Stimulated activated CD4-positive, alpha-beta T cell treated with anti-CD3 and anti-CD28 coated beads, Interleukin-2, amount 100 ng/mL, for 24 hours (primary cell): ENCODE measurements around the gene ZIM2.
A peak's percentile ranks its signal among the peaks of the same experiment; 100 is the strongest.

ENCODE experiments used
- DNase-seq, 2 donors: peaks; one replicate each; pipeline ENCODE4 v3.0.0-alpha.2; 2020

Gene ZIM2

DNA sequence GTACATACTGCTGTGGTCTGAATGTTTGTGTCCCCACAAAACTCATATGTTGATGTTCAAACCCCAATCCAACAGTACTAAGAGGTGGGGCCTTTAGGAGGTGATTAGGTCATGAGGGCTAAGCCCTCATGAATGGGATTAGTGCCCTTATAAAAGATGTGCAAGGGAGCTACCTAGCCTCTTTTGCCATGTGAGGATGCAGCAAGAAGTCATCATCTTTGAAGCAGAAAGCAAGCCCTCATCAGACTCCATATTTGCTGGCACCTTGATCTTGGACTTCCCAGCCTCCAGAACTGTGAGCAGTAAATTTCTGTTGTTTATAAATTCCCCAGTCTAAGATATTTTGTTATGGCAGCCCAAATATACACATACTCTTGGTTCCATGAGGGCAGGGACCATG is 33.9 kb downstream of the ZIM2 start:
- DNase-seq: no peak

- no peak for DNase-seq
Measured at GRCh38 chr19:56778351-56778750, 62.2 kb downstream of the ZIM2 start.

GRCh38 chr19:56769650-56770049 is 70.9 kb downstream of the ZIM2 start:
- DNase-seq: no peak

DNA sequence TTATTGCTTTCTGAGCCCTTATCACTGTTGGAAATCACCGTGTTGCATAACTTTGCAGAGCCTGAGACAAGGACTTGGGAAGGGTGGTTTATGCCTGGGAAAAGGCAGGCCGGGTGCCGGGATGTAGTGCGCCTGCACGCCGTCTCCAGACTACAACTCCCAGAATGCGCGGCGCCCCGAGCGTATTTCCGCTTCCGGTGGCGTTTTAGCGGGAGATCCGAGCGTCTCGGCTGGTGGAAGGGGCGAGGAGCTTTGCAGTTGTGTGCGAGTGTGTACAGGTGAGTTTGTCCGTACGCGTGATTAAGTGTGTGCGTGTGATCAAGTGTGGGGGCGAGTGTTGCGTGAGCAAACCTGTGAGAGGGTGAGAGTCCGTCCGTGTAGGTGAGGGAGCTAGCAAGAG is 75.4 kb downstream of the ZIM2 start:
- peak; percentile 17 to 29 for DNase-seq

- no peak for DNase-seq
Measured at GRCh38 chr19:56764196-56764695, 76.3 kb downstream of the ZIM2 start.

DNA sequence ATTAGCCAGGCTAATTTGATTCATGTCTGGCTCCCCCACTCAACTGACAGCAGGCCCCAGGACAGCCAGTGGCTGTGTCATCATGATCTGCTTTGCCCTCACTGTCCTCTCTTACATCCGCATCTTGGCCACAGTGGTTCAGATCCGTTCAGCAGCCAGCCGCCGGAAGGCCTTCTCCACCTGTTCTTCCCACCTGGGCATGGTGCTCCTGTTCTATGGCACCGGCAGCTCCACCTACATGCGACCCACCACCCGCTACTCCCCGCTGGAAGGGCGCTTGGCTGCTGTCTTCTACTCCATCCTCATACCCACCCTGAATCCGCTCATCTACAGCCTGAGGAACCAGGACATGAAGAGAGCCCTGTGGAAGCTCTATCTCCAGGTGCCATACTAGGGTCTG is 79.7 kb downstream of the ZIM2 start:
- DNase-seq: no peak

DNA sequence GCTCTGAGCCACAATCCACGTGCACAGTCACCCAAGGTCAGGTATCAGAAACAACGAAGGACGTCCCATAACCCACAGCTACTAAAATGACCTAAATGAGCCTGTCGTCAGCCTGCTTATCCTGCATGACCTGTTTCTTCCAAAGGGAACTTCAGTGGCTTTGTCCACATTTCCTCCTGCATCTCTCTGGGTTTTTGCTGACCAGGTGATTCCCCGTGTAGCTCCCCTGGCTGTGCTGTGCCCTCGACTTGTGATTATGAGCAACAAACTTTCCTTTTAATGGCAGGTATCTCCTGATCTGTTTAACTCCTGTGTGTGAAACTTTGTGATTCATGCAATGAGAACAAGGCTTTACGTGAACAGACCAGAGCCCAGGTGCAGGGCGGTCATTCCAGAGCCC is 81.0 kb downstream of the ZIM2 start:
- no peak for DNase-seq

DNA sequence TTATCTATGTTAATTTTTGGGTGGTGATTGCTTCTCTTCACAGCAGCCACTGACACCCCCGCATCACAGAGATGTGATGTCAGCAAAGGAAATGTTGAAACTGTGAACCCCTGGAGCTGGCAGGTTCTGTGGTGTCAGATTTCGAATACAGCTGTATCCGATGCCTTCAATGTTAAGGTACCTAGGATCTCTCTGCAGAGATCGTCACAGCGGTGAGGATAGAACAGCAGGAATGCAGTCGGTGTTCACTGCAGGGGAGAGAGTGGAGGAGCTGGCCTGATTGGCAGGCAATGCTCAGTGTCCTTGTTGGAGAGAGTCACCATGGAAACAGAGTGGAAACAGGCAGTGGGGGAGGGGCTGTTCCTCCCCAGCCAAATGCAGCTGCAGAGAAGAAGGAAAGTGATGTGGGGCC is 89.4 kb downstream of the ZIM2 start:
- DNase-seq: no peak

DNA sequence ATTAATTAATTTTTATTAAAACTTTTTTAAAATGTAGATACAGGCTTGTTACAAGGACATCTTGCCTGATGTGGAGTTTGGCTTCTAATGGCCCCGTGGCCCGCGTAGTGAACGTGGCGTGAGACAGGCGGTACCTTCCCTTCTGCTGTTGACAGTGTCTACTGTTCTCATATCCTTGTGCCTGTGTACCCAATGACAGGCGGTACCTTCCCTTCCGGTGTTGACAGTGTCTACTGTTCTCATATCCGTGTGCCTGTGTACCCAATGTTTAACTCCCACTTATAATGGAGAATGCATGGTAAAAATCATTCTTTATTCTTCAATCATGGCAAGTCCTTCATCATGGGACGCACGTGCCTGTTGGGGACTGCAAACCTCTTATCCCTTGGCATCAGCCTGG is 89.9 kb downstream of the ZIM2 start:
- no peak for DNase-seq

DNA sequence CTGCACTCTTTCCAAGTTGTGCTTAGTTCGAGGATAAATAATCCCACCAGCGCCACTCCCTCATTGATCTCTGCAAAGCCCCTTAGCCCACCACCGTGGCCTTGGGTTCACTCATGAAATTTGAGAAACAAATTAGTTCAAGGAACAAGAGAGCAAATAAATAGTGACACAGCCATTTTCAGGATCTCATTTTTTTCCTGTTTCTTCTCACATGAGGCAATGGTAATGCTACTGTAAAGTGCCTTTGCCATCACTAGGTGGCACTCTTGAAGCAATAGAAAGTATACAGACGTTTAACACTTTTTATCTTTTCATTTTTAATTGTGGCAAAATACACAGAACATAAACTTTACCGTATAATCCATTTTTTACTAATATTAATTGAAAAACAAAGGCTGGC is 92.1 kb downstream of the ZIM2 start:
- DNase-seq: no peak

- no peak for DNase-seq
Measured at GRCh38 chr19:56746367-56746766, 94.2 kb downstream of the ZIM2 start.

DNA sequence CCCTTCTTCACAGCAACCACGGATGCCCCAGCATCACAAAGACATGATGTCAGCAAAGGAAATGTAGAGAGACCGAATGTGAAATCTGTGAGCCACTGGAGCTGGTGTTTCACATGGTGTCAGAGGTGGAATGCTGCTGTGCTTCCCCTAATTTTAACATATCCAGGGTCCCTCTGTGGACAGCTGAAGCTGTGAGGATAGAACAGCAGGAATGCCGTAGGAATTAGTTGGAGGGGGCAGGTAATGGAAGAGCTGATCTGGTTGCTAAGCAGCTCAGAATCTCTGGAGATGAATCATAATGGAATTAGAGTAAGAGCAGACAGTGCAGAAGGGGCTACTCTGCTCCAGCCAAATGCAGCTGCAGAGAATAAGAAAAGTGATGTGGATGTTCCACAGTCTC is 100.0 kb downstream of the ZIM2 start:
- DNase-seq: no peak

DNA sequence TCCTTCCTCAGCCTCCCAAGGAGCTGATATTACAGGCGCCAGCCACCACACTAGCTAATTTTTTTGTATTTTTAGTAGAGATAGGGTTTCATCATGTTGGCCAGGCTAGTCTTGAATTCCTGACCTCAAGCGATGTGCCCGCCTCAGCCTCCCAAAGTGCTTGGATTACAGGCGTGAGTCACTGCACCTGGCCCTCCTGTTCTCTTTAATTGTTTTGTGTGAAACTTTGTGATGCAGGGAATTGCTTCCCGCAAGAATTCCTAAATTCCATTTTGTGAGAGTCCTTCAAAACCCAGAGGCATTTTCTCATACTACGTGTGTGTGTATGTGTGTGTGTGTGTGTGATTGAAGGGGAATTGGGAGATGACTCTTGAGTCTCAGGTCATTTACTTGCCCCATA is 104.0 kb downstream of the ZIM2 start:
- DNase-seq: no peak

DNA sequence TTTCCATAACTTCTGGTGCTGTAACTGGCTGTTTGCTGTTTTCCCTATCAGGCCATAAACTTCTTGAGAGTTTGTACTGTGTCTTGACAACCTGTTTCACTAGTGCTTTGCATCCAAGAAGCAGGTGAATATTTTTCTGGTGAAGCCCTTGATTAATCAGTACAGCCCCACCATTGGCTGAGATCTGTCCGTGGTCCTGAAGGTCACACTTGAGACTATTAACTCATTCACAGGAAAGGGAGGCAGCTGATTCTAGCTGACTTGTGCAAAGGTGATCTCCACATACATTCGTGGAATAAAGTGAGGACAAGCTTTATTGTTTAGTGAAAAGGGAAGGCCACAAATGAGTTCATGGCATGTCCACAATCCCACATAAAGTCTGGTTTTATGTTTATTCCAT is 107.5 kb downstream of the ZIM2 start:
- DNase-seq: no peak

GRCh38 chr19:56727677-56728076 is 112.8 kb downstream of the ZIM2 start:
- no peak for DNase-seq

DNA sequence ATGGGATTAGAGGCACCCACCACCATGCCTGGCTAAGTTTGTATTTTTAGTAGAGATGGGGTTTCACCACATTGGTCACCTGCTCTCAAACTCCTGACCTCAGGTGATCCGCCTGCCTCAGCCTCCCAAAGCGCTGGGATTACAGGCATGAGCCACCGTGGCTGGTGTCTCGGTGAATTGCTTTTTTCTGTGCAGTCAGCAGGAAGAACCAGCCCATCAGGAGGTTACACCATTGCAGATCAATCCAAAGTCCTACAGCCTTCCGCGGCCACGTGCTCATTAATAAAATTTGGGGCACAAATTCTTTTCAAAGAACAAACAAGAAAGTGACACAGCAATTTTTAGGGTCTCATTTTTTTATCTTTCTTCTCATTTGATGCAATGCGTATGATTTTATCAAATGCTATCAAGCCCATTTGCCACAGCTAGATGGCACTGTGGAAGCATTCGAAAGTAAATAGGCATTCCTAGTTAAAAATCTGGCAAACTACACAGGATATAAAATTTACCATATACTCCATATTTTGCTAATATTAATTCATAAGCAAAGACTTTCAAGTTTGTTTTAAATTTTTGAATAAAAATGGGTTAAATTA is 114.6 kb downstream of the ZIM2 start:
- DNase-seq: no peak
